KOPT-K1 (cell line): ENCODE results near the gene HAPSTR1.
A peak's percentile ranks its signal among the peaks of the same experiment; 100 is the strongest.
"Not testable (repeated sequence)": the region's sequence is repeated elsewhere in the genome, so short reads cannot be mapped to it uniquely, and the experiment has no call there.

Experiments
- H3K27ac ChIP-seq: fragments of 200-600 bp; sonication (generic); 2 replicates; pipeline ENCODE4 v1.5.1; 2016; ENCODE audit warnings: antibody characterized with exemption, mild to moderate bottlenecking, low read depth, low read length; ENCODE audit not compliant: poor library complexity, severe bottlenecking
- H3K36me3 ChIP-seq: fragments of 200-600 bp; sonication (generic); 2 replicates; pipeline ENCODE4 v1.5.1; 2017; ENCODE audit warnings: antibody characterized with exemption, mild to moderate bottlenecking, low read length, moderate library complexity; ENCODE audit not compliant: insufficient read depth
- H3K9me3 ChIP-seq: fragments of 200-600 bp; sonication (generic); 2 replicates; pipeline ENCODE4 v1.5.1; 2017; ENCODE audit warnings: antibody characterized with exemption, low read length, mild to moderate bottlenecking; ENCODE audit not compliant: insufficient read depth, poor library complexity, severe bottlenecking

The HAPSTR1 gene

DNA sequence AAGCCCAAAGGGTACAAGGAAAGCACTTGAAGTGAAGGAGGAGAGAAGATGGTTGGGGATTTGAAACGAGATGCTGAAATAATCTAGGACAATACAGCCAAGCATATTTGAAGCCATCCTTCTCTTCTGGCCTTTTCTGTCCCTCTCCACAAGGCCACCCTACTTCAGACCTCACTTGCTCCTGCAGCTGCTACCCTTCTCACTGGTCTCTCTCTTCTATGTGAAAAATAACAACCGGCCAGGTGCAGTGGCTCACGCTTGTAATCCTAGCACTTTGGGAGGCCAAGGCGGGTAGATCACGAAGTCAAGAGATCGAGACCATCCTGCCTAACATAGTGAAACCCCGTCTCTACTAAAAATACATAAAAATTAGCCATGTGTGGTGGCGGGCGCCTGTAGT, 33.2 kb upstream of the HAPSTR1 start:
- no peak overlapping the region for H3K27ac ChIP-seq
- no peaks in the 10 kb centered on the region for H3K36me3 ChIP-seq
- H3K9me3 ChIP-seq, result no peaks in the 10 kb centered on the region

DNA sequence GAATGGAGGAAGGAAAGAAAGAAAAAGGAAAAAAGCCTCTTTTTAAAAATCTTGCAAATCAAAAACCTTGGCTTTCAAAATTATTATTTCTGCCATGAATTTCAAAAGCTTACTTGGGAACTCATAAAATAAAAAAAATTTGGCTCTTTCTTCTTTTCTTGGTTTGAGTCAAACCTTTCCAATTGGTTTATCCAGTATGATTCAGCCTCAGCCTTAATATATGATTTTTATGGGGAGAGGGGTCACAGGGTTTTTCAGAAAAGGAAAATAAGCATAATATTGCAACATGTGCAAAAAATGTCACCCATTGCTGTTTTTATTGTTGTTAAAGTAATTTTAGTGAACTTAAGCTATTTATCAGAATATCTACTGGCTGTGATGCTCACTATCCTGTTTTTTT, 31.2 kb upstream of the HAPSTR1 start:
- H3K9me3 ChIP-seq, result no peaks in the 10 kb centered on the region
- no peaks in the 10 kb centered on the region for H3K36me3 ChIP-seq
- H3K27ac ChIP-seq, result no peak overlapping the region

GRCh38 chr16:9061358-9061813, 30.1 kb upstream of the HAPSTR1 start:
- Histone ChIP-seq H3K36me3 (no peaks in the 10 kb centered on the region), H3K9me3 (no peaks in the 10 kb centered on the region), H3K27ac (no peak overlapping the region)

DNA sequence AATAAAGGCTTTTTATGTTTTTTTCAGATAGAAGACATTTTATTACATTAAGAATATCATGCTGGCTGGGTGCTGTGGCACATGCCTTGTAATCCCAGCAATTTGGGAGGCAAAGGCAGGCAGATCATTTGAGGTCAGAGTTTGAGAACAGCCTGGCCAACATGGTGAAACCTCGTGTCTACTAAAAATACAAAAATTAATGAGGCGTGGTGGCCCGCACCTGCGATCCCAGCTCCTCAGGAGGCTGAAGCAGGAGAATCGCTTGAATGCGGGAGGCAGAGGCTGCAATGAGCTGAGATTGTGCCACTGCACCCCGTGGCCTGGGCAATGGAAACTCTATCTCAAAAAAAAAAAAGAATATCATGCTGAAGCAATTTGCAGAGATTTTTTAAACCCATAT, 29.1 kb upstream of the HAPSTR1 start:
- Histone ChIP-seq H3K9me3 (no peaks in the 10 kb centered on the region), H3K27ac (no peak overlapping the region), H3K36me3 (no peaks in the 10 kb centered on the region)

DNA sequence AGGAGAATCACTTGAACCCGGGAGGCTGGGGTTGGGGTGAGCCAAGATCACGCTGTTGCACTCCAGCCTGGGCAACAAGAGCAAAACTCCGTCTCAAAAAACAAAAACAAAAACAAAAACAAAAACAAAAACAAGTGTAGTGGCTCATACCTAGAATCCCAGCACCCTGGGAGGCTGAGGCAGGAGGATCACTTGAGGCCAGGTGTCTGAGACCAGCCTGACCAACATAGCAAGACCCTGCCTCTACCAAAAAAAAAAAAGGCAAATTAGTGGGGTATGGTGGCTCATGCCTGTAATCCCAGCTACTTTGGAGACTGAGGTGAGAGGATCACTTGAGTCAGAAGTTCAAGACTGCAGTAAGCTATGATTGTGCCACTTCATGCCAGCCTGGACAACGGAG, 26.4 kb upstream of the HAPSTR1 start:
- Histone ChIP-seq H3K27ac (no peak overlapping the region), H3K36me3 (no peaks in the 10 kb centered on the region), H3K9me3 (no peaks in the 10 kb centered on the region)

- H3K27ac ChIP-seq, result no peak overlapping the region
- H3K36me3 ChIP-seq, result no peaks in the 10 kb centered on the region
- H3K9me3 ChIP-seq, result no peaks in the 10 kb centered on the region
These were observed 22.6 kb upstream of the HAPSTR1 start for GRCh38 chr16:9068886-9069285.

- H3K36me3 ChIP-seq, result no peaks in the 10 kb centered on the region
- no peak overlapping the region for H3K27ac ChIP-seq
- H3K9me3 ChIP-seq, result no peaks in the 10 kb centered on the region
These were observed 21.2 kb upstream of the HAPSTR1 start for GRCh38 chr16:9070254-9070653.

DNA sequence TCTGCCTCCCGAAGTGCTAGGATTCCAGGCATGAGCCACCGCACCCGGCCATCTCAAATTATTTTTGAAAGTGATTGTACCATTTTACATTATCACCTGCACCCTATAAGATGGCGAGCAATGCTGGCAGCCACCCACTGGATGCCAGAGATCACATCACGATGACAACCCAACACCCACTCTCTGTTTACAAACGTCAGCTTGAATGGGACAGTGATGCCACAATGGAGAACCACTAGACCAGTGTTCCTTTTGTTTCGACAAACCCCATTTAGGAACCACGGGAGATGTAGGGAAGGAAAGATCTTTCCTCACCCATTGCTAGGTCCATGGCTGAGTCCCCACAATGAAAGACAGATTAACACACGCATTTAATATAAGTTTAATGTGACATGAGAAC, 20.1 kb upstream of the HAPSTR1 start:
- no peaks in the 10 kb centered on the region for H3K9me3 ChIP-seq
- no peak overlapping the region for H3K27ac ChIP-seq
- H3K36me3 ChIP-seq, result no peaks in the 10 kb centered on the region

DNA sequence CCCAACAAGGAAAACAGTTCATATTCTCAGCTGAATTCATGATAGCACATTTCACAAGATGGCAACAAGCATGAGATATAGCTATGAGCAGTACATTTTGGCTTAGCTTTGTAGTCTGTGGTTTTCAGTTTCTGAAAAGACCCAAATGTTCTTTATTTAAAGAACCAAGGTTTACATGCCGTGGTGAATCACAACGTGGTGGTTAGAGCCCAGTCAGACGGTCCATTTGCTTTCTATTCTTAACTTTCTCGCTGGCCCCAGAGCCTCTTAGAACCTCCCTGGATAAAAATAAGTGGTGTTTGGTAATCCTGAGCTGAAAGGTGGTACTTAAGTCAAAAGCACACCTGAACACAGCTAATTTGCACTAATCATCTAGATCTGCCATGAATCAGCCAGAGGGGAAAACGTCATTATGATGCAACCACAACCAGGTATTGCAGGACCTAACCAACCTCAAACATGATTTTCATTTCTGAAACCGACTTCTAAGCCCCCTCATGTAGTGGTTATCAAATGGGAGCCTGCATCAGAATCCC, 18.6 kb upstream of the HAPSTR1 start:
- Histone ChIP-seq H3K27ac (no peak overlapping the region), H3K9me3 (no peaks in the 10 kb centered on the region), H3K36me3 (no peaks in the 10 kb centered on the region)

DNA sequence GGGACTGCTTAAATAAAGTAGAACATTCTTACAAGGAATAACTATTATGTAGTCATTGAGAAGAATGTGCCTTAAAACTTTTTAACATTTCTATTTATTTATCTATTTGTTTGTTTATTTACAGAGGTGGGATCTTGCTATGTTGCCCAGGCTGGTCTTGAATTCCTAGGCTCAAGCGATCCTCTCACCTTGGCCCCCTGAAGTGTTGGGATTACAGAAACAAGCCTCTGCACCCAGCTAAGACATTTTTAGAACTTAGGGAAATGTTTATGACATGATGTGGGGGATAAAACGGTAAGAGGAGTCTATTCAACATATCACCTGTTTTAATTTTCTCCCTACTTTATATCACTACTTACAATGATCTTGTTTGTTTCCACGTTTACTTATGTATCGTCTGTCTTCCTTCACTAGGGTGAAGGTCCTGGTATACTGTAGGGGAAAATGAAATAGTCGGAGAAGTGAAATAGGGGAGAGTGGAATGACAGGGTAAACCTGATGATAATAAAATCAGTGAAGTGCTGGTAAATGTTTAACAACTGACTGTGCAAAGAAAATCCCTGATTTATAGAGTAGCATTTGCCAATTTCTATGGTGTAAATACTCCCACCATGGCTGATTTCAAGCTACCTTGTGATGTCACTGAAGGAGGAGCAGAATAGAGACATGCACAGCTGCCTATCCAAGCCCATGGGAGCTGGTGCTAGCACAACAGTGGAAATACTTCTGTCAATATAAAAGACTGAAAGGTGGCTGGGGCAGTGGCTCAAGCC, 16.0 kb upstream of the HAPSTR1 start:
- Histone ChIP-seq H3K9me3 (peaks cover 11% of the 10 kb centered on the region), H3K36me3 (no peaks in the 10 kb centered on the region), H3K27ac (no peak overlapping the region)

DNA sequence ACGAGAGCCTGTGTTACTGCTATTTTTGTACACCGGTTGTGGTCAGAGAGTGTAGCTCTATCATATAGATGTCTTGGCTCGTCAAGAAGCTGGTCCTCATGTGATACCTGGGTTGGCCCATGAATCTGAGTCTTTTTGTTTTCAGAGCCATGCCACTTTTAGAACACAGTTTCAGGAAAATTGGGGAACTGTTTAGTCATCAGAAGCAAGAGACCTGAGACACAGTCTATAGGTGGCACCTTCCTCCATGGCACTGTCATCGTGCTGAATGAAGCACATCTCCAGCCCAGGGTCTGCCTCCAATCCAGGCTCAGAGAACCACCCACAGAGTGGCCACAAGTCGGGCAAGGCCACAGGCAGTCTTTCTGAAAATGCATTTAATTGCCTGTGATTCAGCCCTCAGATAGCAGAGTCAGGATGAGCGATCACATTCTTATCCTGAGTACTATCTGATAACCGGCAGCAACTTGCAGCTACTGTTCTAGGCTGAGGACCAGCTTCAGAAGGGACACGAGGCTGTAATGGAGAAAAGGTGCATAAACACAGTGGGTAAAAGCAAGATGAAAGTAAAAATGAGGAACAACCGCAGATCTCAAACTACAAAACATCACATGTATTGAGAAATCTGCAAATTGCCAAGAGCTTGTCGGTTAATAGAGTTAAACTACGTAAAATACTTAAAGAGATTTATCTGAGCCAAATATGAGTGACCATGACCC, 14.2 kb upstream of the HAPSTR1 start:
- no peak overlapping the region for H3K27ac ChIP-seq
- H3K9me3 ChIP-seq, result peaks cover 11% of the 10 kb centered on the region
- H3K36me3 ChIP-seq, result no peaks in the 10 kb centered on the region

- not testable (repeated sequence) for H3K36me3 ChIP-seq
- peak overlapping the region; percentile 51 for H3K27ac ChIP-seq
- peaks cover 11% of the 10 kb centered on the region for H3K9me3 ChIP-seq
These were observed 12.7 kb upstream of the HAPSTR1 start for GRCh38 chr16:9078467-9079429.

DNA sequence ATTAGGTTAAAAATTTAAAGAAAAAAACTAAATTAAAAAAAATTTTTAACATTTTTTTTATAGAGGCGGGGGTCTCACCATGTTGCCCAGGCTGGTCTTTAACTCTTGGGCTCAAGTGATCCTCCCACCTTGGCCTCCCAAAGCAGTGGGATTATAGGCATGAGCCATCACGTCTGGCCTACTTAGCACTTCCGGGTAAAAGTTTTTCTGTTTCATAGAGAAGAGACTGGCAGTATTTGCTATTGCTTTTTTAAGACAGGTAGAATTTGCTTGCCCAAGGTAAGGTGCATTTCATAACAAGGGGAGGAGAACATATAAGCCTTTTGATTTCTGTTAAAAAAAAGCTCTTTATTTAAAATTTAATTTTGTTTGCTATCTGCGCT, 12.0 kb upstream of the HAPSTR1 start:
- Histone ChIP-seq H3K27ac (peak overlapping the region; percentile 51), H3K9me3 (peaks cover 11% of the 10 kb centered on the region), H3K36me3 (no peaks in the 10 kb centered on the region)

GRCh38 chr16:9081158-9081557, 10.3 kb upstream of the HAPSTR1 start:
- no peaks in the 10 kb centered on the region for H3K36me3 ChIP-seq

GRCh38 chr16:9081843-9082242, 9.6 kb upstream of the HAPSTR1 start:
- Histone ChIP-seq H3K9me3 (peaks cover 11% of the 10 kb centered on the region), H3K36me3 (no peaks in the 10 kb centered on the region), H3K27ac (no peak overlapping the region)

More at GRCh38 chr16:9081158-9081557, 10.3 kb upstream of the HAPSTR1 start:
- peaks cover 11% of the 10 kb centered on the region for H3K9me3 ChIP-seq
- no peak overlapping the region for H3K27ac ChIP-seq
